Activated CD4-positive, alpha-beta T cell treated with anti-CD3 and anti-CD28 coated beads for 1 hour (primary cell): ENCODE results near the gene GLTPD2.
A peak's percentile ranks its signal among the peaks of the same experiment; 100 is the strongest.
"Not testable (repeated sequence)": the region's sequence is repeated elsewhere in the genome, so short reads cannot be mapped to it uniquely, and the experiment has no call there.

Experiments used
- DNase-seq: peaks from one replicate; pipeline ENCODE4 v3.0.0-alpha.2; 2020

Gene GLTPD2

DNA sequence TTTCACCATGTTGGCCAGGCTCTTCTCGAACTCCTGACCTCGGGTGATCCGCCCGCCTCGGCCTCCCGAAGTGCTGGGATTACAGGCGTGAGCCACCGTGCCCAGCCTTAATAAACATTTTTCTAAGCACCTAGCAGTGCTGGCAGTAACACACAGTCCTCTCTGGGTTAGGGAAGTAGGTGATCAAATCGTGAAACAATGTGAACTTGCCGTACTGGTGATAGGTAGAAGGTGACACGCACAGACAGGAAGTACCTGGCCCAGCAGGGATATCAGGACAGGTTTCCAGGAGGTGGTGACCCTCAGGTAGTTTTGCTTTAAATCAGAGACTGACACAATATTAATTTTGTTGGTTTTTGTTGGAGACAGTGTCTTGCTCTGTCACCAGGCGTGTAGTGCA lies 22.7 kb downstream of the GLTPD2 start:
- no peak for DNase-seq

DNA sequence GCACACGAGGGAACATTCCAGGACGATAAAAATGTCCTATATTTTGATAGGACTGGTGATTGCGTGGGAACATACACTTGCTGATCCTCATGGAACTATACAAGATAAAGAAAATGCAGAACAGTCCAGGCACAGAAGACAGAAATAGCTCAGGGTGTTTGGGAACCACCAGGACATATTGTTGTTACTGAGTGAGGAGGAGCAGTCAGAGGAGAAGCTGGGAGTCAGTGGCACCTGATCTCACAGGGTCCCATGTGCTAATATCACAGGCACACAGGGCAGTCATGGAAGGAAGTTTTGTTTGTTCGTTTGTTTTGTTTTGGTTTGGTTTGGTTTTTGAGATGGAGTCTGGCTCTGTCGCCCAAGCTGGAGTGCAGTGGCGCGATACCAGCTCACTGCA lies 23.9 kb downstream of the GLTPD2 start:
- DNase-seq = no peak

DNA sequence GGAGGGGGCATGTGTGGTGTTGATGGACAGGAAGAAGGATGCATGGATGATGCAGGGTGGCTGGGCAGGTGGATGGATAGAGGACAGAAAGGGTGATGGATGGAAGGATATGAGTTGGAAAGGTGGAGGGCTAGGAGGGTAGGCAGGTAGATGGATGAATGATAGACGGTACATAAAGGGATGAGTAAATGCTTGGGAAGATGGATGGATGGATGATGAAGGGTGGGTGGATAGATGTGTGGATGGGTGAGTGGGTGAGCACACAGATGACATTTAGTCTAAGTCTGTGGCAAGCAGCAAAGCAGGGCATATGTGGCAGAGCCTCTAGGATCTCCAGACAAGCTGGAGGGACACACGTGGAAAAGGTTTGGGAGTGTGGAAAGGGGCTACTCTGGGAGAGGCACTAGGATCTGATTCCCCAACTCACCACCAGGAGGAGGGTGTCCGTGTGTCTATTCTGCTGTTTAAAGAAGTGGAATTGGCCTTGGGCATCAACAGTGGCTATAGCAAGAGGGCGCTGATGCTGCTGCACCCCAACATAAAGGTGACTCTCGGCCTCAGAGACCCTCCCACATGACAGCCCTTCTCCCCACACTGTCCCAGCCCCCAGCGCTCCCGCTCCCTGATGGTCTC lies 26.4 kb downstream of the GLTPD2 start:
- no peak for DNase-seq

DNA sequence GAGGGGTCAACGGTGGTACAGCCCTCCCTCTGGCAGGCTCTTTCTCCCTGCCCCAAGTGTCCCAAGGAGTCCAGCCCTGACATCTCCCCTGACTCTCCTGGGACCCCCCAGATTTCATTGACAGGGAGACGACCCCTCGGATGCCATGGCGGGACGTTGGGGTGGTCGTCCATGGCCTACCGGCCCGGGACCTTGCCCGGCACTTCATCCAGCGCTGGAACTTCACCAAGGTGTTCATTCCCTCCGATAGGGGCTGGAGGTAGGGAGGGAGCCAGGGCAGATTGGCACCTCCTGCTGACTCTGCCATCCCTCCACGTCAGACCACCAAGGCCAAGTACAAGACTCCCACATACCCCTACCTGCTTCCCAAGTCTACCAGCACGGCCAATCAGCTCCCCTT lies 28.1 kb downstream of the GLTPD2 start:
- no peak for DNase-seq

DNA sequence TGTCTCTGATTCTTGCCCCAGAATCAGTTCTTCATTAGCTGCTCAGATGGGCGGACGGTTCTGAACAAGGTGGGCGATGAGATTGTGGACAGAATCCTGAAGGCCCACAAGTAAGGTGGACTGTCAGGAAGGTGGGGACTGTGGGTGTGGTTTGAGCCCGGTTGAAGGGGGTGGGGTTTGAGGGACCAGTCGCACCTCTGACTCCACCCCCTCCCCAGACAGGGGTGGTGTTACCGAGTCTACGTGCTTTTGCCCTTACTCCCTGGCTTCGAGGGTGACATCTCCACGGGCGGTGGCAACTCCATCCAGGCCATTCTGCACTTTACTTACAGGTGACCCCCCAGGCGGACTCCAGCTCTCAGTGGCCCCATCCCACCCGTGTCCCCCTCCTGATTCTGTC lies 29.5 kb downstream of the GLTPD2 start:
- DNase-seq = no peak

DNA sequence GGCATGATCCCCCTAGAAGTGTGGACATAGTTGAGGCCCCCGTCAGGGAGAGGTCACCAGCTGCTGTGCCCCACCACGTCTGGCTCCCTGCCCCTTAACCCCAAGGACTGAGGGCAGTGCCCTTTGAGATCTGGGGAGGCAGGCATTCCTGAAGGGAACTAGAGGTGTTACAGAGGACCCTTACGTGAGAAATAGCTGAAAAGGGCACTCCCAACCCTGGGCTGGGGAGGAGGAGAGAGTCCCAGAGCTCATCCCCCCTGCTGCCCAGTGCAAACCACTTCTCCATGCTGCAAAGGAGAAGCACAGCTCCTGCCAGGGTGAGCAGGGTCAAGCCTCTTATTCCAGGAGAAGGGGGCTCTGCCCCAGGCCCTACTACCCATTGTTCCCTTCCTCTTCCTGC lies 34.1 kb downstream of the GLTPD2 start:
- DNase-seq = no peak

DNA sequence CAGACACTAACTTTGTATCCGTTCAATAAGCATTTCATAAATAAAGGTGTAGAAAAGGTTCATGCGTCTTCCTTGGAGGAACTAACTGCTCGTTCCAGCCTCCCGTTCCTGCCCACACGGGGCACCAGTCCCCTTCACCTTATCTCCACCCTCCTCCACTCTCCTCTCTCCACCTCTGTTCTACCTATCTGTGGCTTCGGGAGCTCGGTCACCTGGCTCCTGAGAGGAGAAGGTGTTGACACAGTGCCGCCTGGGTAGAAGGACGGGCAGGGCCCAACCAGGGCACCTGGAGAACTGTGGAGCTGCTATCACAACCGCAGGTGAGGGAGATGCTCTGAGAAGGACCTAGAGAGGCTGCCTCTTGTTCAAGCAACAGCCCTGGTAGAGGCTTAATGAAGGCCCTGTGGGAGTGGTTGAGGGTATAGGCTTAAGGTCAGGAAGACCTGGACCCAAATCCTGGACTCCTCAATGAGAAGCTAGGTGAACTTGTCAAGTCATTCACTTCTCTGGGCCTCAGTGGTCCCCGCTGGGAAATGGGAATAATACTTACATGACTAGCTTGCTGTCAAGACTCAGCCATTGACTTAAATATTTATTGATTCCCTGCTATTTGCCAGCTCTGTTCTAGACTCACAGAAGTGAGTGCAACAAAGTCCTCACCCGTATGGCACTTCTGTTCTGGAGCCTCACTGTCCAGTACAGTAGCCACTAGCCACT lies 34.8 kb downstream of the GLTPD2 start:
- DNase-seq = no peak

DNA sequence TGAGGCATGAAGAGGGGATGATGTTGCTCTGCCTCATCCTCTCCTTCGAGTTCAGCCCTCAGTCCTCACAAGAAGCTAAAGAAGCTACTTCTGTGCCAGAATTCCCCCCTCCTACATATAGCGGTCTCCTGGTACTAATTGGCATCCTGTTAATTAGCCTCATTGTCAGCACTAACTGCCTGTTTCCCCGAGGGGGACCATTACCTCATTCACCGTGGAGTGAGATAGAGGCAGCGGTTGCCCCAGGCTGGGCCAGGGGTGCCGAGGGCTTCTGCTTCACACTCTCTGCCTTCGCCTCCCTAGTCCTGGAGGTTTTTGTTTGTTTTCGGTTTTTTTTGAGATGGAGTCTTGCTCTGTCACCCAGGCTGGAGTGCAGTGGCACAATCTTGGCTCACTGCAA lies 38.6 kb downstream of the GLTPD2 start:
- DNase-seq = no peak

DNA sequence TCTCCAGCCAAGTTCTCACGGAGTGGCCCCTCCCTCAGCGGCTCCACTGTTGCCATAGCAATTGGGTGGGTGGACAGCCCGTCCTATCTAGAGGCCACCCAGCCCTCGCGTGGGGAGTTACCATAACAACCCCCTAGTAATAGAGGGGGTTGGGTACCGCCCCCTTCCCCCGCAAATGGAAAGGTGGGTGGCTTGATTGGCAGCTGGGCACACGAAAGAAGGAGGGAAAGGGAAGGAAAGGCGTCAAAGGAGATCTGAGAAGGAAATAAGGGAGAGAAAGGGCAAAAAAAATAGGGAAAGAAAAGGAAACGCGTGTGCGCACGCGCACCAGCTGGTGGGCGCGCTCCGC lies 44.0 kb downstream of the GLTPD2 start:
- DNase-seq = not testable (repeated sequence)

DNA sequence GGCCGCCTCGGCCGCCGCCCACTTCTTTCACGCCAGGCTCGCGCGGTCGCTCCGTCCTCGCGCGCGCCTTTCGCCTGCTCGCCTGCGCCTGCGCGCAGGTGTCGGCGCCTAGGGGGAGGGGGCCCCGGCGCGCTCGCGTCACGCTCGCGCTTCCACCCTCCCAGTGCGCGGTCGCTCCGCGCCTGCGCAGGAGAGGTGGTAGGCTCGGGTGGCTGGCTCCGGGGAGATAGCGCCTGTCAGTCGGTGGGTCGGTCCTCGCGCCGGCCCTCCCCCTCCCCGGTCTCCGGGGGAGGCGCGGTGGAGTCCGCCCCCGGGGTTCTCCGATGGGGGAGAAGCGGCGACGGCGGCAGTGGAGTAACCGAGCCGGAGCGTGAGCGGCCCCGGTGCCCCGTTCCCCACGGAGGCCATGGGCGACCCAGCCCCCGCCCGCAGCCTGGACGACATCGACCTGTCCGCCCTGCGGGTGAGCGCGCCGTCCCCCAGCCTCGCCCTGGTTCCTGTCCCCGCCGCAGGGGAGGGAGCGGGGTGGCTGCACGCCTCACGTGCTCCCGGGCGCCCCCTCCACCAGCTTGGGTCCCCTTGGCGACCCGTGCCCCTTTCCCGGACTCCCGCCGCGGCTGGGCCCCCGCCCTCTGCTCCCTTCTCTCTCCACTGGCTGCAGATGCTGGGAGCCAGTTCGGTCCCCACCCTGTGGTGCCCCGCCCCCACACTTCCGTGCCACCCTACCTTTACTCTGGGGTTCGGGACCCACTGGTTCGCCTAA lies 44.6 kb downstream of the GLTPD2 start, which contains the start of gene MINK1:
TSS of gene MINK1 (plus strand) at position 163 of the 763 bp plus-strand sequence. CDS start at position 407, 244 bp downstream.
- peak; percentile 86 for DNase-seq

DNA sequence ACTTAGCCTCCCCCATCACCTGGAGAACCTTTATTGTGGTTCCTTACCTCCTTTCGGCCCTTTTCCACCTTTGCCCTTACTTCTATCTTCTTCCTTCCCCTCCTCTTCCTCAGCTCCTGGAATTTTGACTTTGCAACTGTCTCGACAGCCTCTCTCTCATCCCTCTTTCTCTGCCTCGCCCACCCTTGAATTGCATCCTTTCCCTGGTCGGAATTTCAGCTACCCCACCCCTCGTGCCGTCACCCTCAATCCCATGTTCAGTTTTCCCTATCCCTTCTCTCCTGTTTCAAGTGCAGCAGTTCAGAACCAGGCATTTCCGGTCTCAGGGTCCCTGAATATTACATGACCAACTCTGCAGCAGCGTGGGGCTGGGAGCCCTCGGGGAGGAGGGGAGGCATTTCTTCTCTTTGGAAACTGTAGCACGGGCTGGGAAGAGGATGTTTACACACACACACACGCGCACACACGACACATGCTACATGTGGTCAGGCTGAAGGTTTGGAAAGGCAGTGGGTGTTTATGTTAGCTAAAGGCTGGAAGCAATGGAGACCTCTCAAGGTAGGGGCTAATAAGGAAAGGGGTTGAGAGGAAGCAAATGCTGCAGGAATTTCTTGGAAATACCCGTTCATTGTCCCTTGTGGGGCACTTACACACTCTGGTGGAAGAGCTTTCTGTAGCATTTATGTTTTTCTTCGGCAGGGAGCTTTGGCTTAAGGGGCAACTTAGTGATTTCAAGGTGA lies 45.3 kb downstream of the GLTPD2 start:
- no peak for DNase-seq

DNA sequence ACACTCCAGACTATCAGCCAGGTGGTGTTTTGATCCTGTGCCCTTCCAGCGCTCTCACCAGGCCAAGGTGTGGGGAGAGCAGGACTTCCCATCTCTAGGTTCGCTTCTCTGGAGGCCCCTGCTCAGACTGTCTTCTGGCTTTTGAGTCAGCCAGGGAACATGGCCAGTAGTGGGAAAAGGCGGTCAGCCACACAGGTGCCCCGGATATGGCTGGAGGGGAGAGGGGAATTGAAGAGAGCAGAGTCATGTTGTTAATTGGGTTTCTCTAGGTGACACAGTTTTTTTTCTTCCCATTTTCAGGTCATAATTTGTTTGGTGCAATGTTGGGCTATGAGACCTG lies 45.9 kb downstream of the GLTPD2 start:
- DNase-seq = no peak

DNA sequence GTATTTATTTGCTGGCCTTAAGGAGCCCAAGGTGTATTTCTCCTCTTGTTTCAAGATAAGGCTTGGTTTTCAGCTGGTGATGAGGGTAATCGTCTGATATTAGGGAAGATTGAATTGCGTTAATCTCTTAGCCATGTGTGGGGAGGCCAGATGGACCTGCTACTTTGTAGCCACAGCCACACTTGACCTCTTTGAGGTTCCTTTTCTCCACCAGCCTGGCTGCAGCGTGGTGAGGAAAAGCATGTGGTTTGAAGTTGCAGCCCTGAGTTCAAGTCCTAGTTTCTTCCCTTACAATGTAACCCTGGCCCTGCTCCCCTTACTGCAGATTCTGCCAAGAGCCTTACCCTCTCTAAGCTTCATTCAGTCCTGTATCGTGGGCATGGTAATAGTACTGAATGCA lies 47.5 kb downstream of the GLTPD2 start:
- DNase-seq = no peak

DNA sequence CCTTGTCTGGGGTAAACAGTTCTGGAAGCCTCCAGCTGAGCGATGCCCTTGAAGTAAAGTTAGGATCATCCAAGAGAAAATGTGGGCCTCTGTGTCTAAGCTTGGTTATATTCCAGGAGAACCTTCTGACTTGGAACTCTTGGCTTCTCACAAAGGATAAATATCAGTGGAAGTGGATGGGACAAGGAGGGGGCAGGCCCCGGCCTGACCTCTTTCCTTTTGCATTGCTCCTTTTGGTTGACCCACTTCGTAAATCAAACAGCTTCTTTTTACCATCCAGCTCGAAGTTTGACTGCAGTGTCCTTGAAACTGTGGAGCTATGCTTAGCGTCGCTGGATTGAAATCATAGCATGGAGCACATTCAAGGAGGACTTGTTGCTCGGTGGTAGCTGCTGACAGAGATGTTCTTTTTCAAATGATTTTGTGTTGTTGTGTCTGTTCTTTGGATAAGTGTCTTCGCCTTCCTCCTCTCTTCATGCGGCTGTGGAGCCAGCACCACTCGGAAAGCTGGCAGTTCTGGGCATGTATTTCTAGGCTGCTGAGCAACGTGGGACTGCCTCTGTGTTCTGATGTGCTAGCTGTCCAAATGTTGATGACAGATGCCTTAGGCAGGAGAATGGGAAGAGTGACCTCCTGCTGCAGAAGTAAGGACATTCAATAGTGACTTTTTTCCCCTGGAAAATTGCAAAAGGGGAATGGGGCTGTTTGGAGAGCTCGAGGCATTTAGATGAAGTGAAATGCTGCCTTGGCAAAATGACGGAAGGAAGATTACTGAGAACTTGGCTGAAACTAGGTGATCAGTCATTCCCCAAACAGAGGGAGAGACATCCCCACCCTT lies 48.9 kb downstream of the GLTPD2 start:
- DNase-seq = no peak

DNA sequence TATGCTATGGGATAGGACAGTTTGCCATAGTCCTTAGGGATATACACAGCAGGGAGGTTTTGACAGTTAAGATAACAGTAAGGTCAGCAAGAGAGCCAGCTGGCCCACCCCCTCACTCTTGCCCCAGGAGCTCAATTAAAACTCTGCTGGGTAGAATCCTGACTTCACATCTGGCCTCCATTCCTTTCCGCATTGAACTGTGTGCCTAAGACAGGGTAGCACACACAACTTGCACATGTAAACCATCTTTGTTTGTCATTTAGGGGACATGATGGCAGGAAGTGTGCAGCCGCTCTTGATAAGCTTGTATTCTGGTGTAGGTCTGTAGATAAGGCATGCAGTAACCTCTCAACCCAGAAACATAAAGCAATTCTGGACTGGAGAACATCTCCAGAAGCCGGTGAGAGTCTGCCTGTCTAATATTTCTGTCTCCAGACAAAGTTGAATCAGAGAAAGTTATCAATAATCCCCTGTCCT lies 49.6 kb downstream of the GLTPD2 start:
- no peak for DNase-seq

DNA sequence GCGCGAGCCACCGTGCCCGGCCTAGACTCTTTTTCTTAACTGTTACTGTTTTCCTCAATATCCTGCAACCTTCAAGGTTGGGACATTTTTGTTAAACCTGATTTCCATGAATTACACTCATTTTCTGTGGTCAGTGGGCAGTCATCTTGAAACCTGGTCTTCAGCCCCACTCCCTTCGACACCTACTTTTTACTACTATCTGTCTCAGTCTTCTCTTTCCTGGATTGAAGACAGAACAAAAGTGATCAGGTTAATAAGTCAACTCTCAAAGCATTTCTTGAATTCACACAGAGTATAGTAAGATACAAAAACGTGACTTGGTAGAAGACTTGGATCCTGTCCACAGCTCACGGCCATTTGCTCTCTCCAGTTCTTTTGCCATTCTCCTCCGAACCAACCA lies 50.5 kb downstream of the GLTPD2 start:
- no peak for DNase-seq
